Cardiac muscle cell (in vitro differentiated cells and primary cell): ENCODE data around the gene GNAT1. TPM values are rescaled to one million over a fixed set of nuclear protein-coding genes. Genes with fewer than 3 reads are reported as not detected.

ENCODE experiments used
- DNase-seq, 2 donors: peaks; one replicate each; pipeline versions ENCODE4 v3.0.0 to v3.0.0-alpha.2; 2010 to 2017; ENCODE audit warnings: low read depth in 1 of 2, low spot score in 1 of 2
- H3K27ac ChIP-seq: fragments of 200-600 bp; sonication (generic); 2 replicates; pipeline ENCODE4 v1.5.1; 2016
- H3K27me3 ChIP-seq: fragments of 200-600 bp; sonication (generic); 2 replicates; pipeline ENCODE4 v1.6.0; 2016; ENCODE audit warnings: control low read depth
- H3K36me3 ChIP-seq: fragments of 200-600 bp; sonication (generic); 2 replicates; pipeline ENCODE4 v1.5.1; 2016; ENCODE audit warnings: control low read depth
- H3K4me1 ChIP-seq: fragments of 200-600 bp; sonication (generic); 2 replicates; pipeline ENCODE4 v1.8.1; 2017; ENCODE audit warnings: low read depth, mild to moderate bottlenecking, mixed run types
- H3K4me3 ChIP-seq: fragments of 200-600 bp; sonication (generic); 2 replicates; pipeline ENCODE4 v1.5.1; 2016; ENCODE audit warnings: mild to moderate bottlenecking
- H3K9me3 ChIP-seq: fragments of 200-600 bp; sonication (generic); 2 replicates; pipeline ENCODE4 v1.5.1; 2017; ENCODE audit warnings: low read depth, mild to moderate bottlenecking, control low read depth
- CTCF ChIP-seq: IDR thresholded peaks from 2 replicates; pipeline ENCODE4 v1.5.1; 2012; ENCODE audit warnings: low read depth, mild to moderate bottlenecking, low read length
- polyA plus RNA-seq: library from polyadenylated mRNA; unstranded; fragments of >200 nt; fragmentation: Nextera tagmentation; extraction: Ambion mirVana; gene quantifications from 2 replicates; pipeline ENCODE4 v1.2.1, GENCODE V29; 2016
- total RNA-seq: library from RNA; depleted of rRNA; stranded (reverse); fragments of >200 nt; gene quantifications from 2 replicates; pipeline ENCODE4 v1.2.3, GENCODE V29; 2016

GNAT1 gene
- total and polyA plus RNA-seq, 2 experiments from 2014 or later = not detected

GRCh38 chr3:50246517-50246954 is 55.1 kb downstream of the GNAT1 start:
- peak overlapping the region; percentile 62 for H3K27ac ChIP-seq
- TF ChIP-seq CTCF = no peak
- no peaks in the 10 kb centered on the region for H3K27me3 ChIP-seq
- peaks cover 18% of the 10 kb centered on the region for H3K4me1 ChIP-seq
- H3K4me3 ChIP-seq = no peak overlapping the region
- H3K36me3 ChIP-seq = no peaks in the 10 kb centered on the region
- peak in 1 of 2 donors; percentile 92 for DNase-seq
- no peaks in the 10 kb centered on the region for H3K9me3 ChIP-seq

Other genes with a start within 250 kb of the GNAT1 start
- gene RBM5, start 102.7 kb upstream of the GNAT1 start, total RNA-seq = 189 and 439 TPM in 2 replicates
- 130 and 172 TPM in 2 replicates for gene RBM5, start 102.7 kb upstream of the GNAT1 start, polyA plus RNA-seq
- gene SEMA3F, start 36.3 kb upstream of the GNAT1 start, total RNA-seq = 21.0 and 27.6 TPM in 2 replicates
- 20.0 and 21.8 TPM in 2 replicates for gene SEMA3F, start 36.3 kb upstream of the GNAT1 start, polyA plus RNA-seq
- gene SLC38A3, start 13.7 kb downstream of the GNAT1 start, total RNA-seq = 9.5 and 14.7 TPM in 2 replicates
- gene SLC38A3, start 13.7 kb downstream of the GNAT1 start, polyA plus RNA-seq = 13.4 and 18.5 TPM in 2 replicates
- 160 and 179 TPM in 2 replicates for gene GNAI2, start 44.6 kb downstream of the GNAT1 start, total RNA-seq
- 255 and 285 TPM in 2 replicates for gene GNAI2, start 44.6 kb downstream of the GNAT1 start, polyA plus RNA-seq
- 16.7 and 25.9 TPM in 2 replicates for gene SEMA3B, start 77.5 kb downstream of the GNAT1 start, total RNA-seq
- gene SEMA3B, start 77.5 kb downstream of the GNAT1 start, polyA plus RNA-seq = 20.6 and 23.1 TPM in 2 replicates
- gene LSMEM2, start 87.5 kb downstream of the GNAT1 start, total RNA-seq = 26.4 and 29.2 TPM in 2 replicates
- 16.4 and 18.1 TPM in 2 replicates for gene LSMEM2, start 87.5 kb downstream of the GNAT1 start, polyA plus RNA-seq
- 61.0 and 75.3 TPM in 2 replicates for gene IFRD2, start 100.8 kb downstream of the GNAT1 start, total RNA-seq
- 106 and 110 TPM in 2 replicates for gene IFRD2, start 100.8 kb downstream of the GNAT1 start, polyA plus RNA-seq
- 3.6 and 6.4 TPM in 2 replicates for gene HYAL3, start 107.8 kb downstream of the GNAT1 start, total RNA-seq
- gene HYAL3, start 107.8 kb downstream of the GNAT1 start, polyA plus RNA-seq = 2.4 and 6.2 TPM in 2 replicates
- gene NAA80, start 107.8 kb downstream of the GNAT1 start, total RNA-seq = 28.5 and 40.4 TPM in 2 replicates
- 35.6 and 39.0 TPM in 2 replicates for gene NAA80, start 107.8 kb downstream of the GNAT1 start, polyA plus RNA-seq
- 3.4 and 5.0 TPM in 2 replicates for gene HYAL1, start 112.0 kb downstream of the GNAT1 start, total RNA-seq
- gene HYAL1, start 112.0 kb downstream of the GNAT1 start, polyA plus RNA-seq = 3.3 and 4.3 TPM in 2 replicates
- 116 and 124 TPM in 2 replicates for gene HYAL2, start 131.1 kb downstream of the GNAT1 start, total RNA-seq
- gene HYAL2, start 131.1 kb downstream of the GNAT1 start, polyA plus RNA-seq = 88.3 and 106 TPM in 2 replicates
- gene TUSC2, start 136.6 kb downstream of the GNAT1 start, total RNA-seq = 84.1 and 87.0 TPM in 2 replicates
- 66.4 and 76.6 TPM in 2 replicates for gene TUSC2, start 136.6 kb downstream of the GNAT1 start, polyA plus RNA-seq
- 13.0 and 23.1 TPM in 2 replicates for gene RASSF1, start 149.2 kb downstream of the GNAT1 start, total RNA-seq
- gene RASSF1, start 149.2 kb downstream of the GNAT1 start, polyA plus RNA-seq = 23.8 and 33.5 TPM in 2 replicates
- gene ZMYND10, start 154.1 kb downstream of the GNAT1 start, total RNA-seq = 0.56 and 2.8 TPM in 2 replicates
- gene ZMYND10, start 154.1 kb downstream of the GNAT1 start, polyA plus RNA-seq = 1.3 and 1.8 TPM in 2 replicates
- 33.2 and 34.6 TPM in 2 replicates for gene NPRL2, start 159.2 kb downstream of the GNAT1 start, total RNA-seq
- 51.9 and 64.4 TPM in 2 replicates for gene NPRL2, start 159.2 kb downstream of the GNAT1 start, polyA plus RNA-seq
- gene CYB561D2, start 159.3 kb downstream of the GNAT1 start, total RNA-seq = 10.7 and 26.4 TPM in 2 replicates
- gene CYB561D2, start 159.3 kb downstream of the GNAT1 start, polyA plus RNA-seq = 15.7 and 23.8 TPM in 2 replicates
- 67.0 and 67.9 TPM in 2 replicates for gene TMEM115, start 167.9 kb downstream of the GNAT1 start, total RNA-seq
- gene TMEM115, start 167.9 kb downstream of the GNAT1 start, polyA plus RNA-seq = 48.2 and 57.9 TPM in 2 replicates